SK-N-SH (cell line): ENCODE results near the gene MYO1F. TPM values are rescaled to one million over a fixed set of nuclear protein-coding genes. Genes with fewer than 3 reads are reported as not detected.

Experiments used
- CTCF ChIA-PET: fragments of 300-600, 350-600 bp; formaldehyde crosslinking; extraction: SDS; loops from one replicate; lab custom pipeline; 2021; lab: Yijun Ruan, JAX
- POLR2A ChIA-PET: fragments of 350-600 bp; sonication (Branson Sonifier 250); formaldehyde crosslinking; extraction: SDS; loops from one replicate; lab custom pipeline; 2020; ENCODE audit warnings: antibody characterized with exemption, inconsistent platforms; lab: Yijun Ruan, JAX
- DNase-seq: peaks from one replicate; pipeline ENCODE4 v3.0.0; 2012
- H2AFZ ChIP-seq: fragments of 200-600 bp; sonication (generic); 2 replicates; pipeline ENCODE4 v1.8.1; 2016; ENCODE audit warnings: antibody characterized with exemption, mild to moderate bottlenecking, low read depth
- H3F3A ChIP-seq: fragments of 200-600 bp; sonication (generic); replicated peaks from 2 replicates; pipeline ENCODE3; 2016; ENCODE audit warnings: antibody characterized with exemption, mild to moderate bottlenecking; ENCODE audit not compliant: insufficient read depth
- H3K27ac ChIP-seq, 2 experiments: fragments of 200-500 bp in 1 of 2; fragments of 200-600 bp in 1 of 2; sonication (Bioruptor generic) in 1 of 2; sonication (generic), shearing (Covaris generic) in 1 of 2; 2 replicates each; pipeline versions ENCODE4 v1.5.1 to v1.6.1; 2014 to 2016; ENCODE audit warnings: low read depth in 2 of 2, inconsistent platforms in 1 of 2, low read length in 1 of 2, mild to moderate bottlenecking in 1 of 2, mixed read lengths in 1 of 2
- H3K27me3 ChIP-seq: fragments of 200-600 bp; sonication (generic), shearing (Covaris generic); 2 replicates; pipeline ENCODE4 v1.6.1; 2016; ENCODE audit warnings: mixed run types; ENCODE audit not compliant: insufficient read depth
- H3K36me3 ChIP-seq, 2 experiments: fragments of 200-500 bp in 1 of 2; fragments of 200-600 bp in 1 of 2; sonication (Bioruptor generic) in 1 of 2; sonication (generic) in 1 of 2; replicated peaks in 1 of 2; 2 replicates each; pipeline versions ENCODE3 to v1.5.1; 2014 to 2016; ENCODE audit warnings: low read length in 1 of 2, mild to moderate bottlenecking in 1 of 2; ENCODE audit not compliant: insufficient read depth in 2 of 2, control insufficient read depth in 1 of 2
- H3K4me1 ChIP-seq, 2 experiments: fragments of 200-500 bp in 1 of 2; fragments of 200-600 bp in 1 of 2; sonication (Bioruptor generic) in 1 of 2; sonication (generic), shearing (Covaris generic) in 1 of 2; 2 replicates each; pipeline versions ENCODE4 v1.5.1 to v1.6.1; 2014 to 2016; ENCODE audit warnings: low read depth in 1 of 2, low read length in 1 of 2, mixed run types in 1 of 2; ENCODE audit not compliant: insufficient read depth in 2 of 2, control insufficient read depth in 1 of 2
- H3K4me2 ChIP-seq: fragments of 200-600 bp; sonication (generic), shearing (Covaris generic); 2 replicates; pipeline ENCODE4 v1.6.1; 2017; ENCODE audit warnings: mixed run types
- H3K4me3 ChIP-seq, 2 experiments: fragments of 200-500 bp in 1 of 2; fragments of 200-600 bp in 1 of 2; sonication (Bioruptor generic) in 1 of 2; sonication (generic), shearing (Covaris generic) in 1 of 2; 2 replicates each; pipeline versions ENCODE4 v1.5.1 to v1.8.1; 2014 to 2016; ENCODE audit warnings: low read depth in 2 of 2, inconsistent platforms in 1 of 2, low read length in 1 of 2, mild to moderate bottlenecking in 1 of 2, mixed read lengths in 1 of 2, moderate library complexity in 1 of 2
- H3K79me2 ChIP-seq: fragments of 200-600 bp; sonication (generic); 2 replicates; pipeline ENCODE4 v1.8.1; 2017; ENCODE audit warnings: mild to moderate bottlenecking; ENCODE audit not compliant: insufficient read depth
- H3K9ac ChIP-seq: fragments of 200-600 bp; sonication (generic); 2 replicates; pipeline ENCODE4 v1.6.1; 2017; ENCODE audit warnings: mixed run types
- H3K9me2 ChIP-seq: fragments of 200-600 bp; sonication (generic); 2 replicates; pipeline ENCODE4 v1.6.1; 2017; ENCODE audit warnings: mixed run types
- H3K9me3 ChIP-seq: fragments of 200-600 bp; sonication (generic); 2 replicates; pipeline ENCODE4 v1.6.1; 2017; ENCODE audit warnings: mixed run types, mild to moderate bottlenecking, moderate library complexity
- H4K20me1 ChIP-seq: fragments of 200-600 bp; sonication (generic); 2 replicates; pipeline ENCODE4 v1.6.1; 2017; ENCODE audit warnings: mild to moderate bottlenecking, mixed run types; ENCODE audit not compliant: insufficient read depth
- EP300 ChIP-seq, 2 experiments: IDR thresholded peaks; 2 replicates each; pipeline versions ENCODE4 v1.4.0 to v1.6.1; 2012; ENCODE audit warnings: borderline replicate concordance in 1 of 2, low read depth in 1 of 2, low read length in 1 of 2
- EZH2phosphoT487 ChIP-seq: fragments of 200-600 bp; sonication (generic); IDR thresholded peaks from 2 replicates; pipeline ENCODE4 v1.6.1; 2017; ENCODE audit warnings: low read depth, mixed run types, mild to moderate bottlenecking, antibody characterized with exemption, moderate library complexity, borderline replicate concordance
- FOSL2 ChIP-seq: IDR thresholded peaks from 2 replicates; pipeline ENCODE4 v1.4.0; 2012; ENCODE audit warnings: low read depth, mild to moderate bottlenecking, moderate library complexity, borderline replicate concordance
- FOXJ3 ChIP-seq: sonication (generic); formaldehyde crosslinking; IDR thresholded peaks from 2 replicates; pipeline ENCODE4 v1.5.1; 2020; ENCODE audit warnings: mild to moderate bottlenecking, missing genetic modification reagents
- JUND ChIP-seq: IDR thresholded peaks from 2 replicates; pipeline ENCODE4 v1.4.0; 2012
- NFIC ChIP-seq: IDR thresholded peaks from 2 replicates; pipeline ENCODE4 v1.4.0; 2012; ENCODE audit warnings: borderline replicate concordance
- NRF1 ChIP-seq: IDR thresholded peaks from 2 replicates; pipeline ENCODE4 v1.6.1; 2012; ENCODE audit warnings: low read depth, mild to moderate bottlenecking, low read length
- POLR2AphosphoS5 ChIP-seq: IDR thresholded peaks from 2 replicates; pipeline ENCODE4 v1.6.1; 2012; ENCODE audit warnings: low read depth, low read length
- RAD21 ChIP-seq: IDR thresholded peaks from 2 replicates; pipeline ENCODE4 v1.6.1; 2012; ENCODE audit warnings: mild to moderate bottlenecking, low read length
- RFX5 ChIP-seq: IDR thresholded peaks from 2 replicates; pipeline ENCODE4 v1.6.1; 2012; ENCODE audit warnings: mild to moderate bottlenecking, improper control_type of control experiment, low read length
- SIN3A ChIP-seq: IDR thresholded peaks from 2 replicates; pipeline ENCODE4 v1.6.1; 2012; ENCODE audit warnings: low read depth, mild to moderate bottlenecking, low read length, moderate library complexity, borderline replicate concordance
- SMC3 ChIP-seq: IDR thresholded peaks from 2 replicates; pipeline ENCODE4 v1.6.1; 2012; ENCODE audit warnings: low read depth, low read length, improper control_type of control experiment
- USF1 ChIP-seq: IDR thresholded peaks from 2 replicates; pipeline ENCODE4 v1.4.0; 2012; ENCODE audit warnings: low read depth, borderline replicate concordance
- USF2 ChIP-seq: fragments of 150-350 bp; IDR thresholded peaks from 2 replicates; pipeline ENCODE4 v1.6.1; 2017; ENCODE audit warnings: antibody characterized with exemption, low read length, low read depth, borderline replicate concordance
- ZBTB33 ChIP-seq: IDR thresholded peaks from 2 replicates; pipeline ENCODE4 v1.4.0; 2012; ENCODE audit warnings: low read depth, borderline replicate concordance
- WGBS: methylation state at CpG from one replicate; pipeline ENCODE4 v1.1.6; 2017; ENCODE audit warnings: low lambda C conversion rate; 5-methylcytosine and 5-hydroxymethylcytosine counted together
- polyA plus RNA-seq, 3 experiments: library from polyadenylated mRNA; depleted of rRNA; stranded (reverse); fragments of >200 nt; gene quantifications; 2 replicates each; pipeline ENCODE4 v1.2.3, GENCODE V29; 2012
- TF ChIP-seq, protein P1 (sequence below): IDR thresholded peaks from 2 replicates; pipeline ENCODE4; 2012
- TF ChIP-seq, protein P2 (sequence below): fragments of 150-350 bp; IDR thresholded peaks from 2 replicates; pipeline ENCODE4 v1.6.1; 2016; ENCODE audit warnings: mild to moderate bottlenecking, low read depth, low read length
- TF ChIP-seq, protein P3 (sequence below): IDR thresholded peaks from 2 replicates; pipeline ENCODE4 v1.4.0; 2012; ENCODE audit warnings: low read depth

Gene MYO1F
- polyA plus RNA-seq, 1 of the 3 experiments (the other 2 are of a cell fraction), result 0.51 TPM

GRCh38 chr19:8489561-8490394 is 87.5 kb downstream of the MYO1F start:
- no peaks in the 10 kb centered on the region for H3K4me1 ChIP-seq
- no peaks in the 10 kb centered on the region for H3K9me2 ChIP-seq
- H4K20me1 ChIP-seq, result peaks cover 20% of the 10 kb centered on the region; the same call in 1 of the 2 replicates
- no peaks in the 10 kb centered on the region for H3K9me3 ChIP-seq
- H3K9ac ChIP-seq, result no peak overlapping the region
- no peak for DNase-seq
- no peak for TF ChIP-seq NFIC
- no peak for TF ChIP-seq RFX5
- no peak for TF ChIP-seq USF2
- peaks cover 15 to 46% of the 10 kb centered on the region in 2 experiments for H3K36me3 ChIP-seq
- POLR2A ChIA-PET, result no interaction called here
- H3F3A ChIP-seq, result no peaks in the 10 kb centered on the region
- 96% methylated on average over 14 of the region's 25 CpGs for WGBS
- no peak overlapping the region for H3K4me2 ChIP-seq
- CTCF ChIA-PET, result no interaction called here
- H3K27me3 ChIP-seq, result no peaks in the 10 kb centered on the region
- no peak overlapping the region for H2AFZ ChIP-seq
- H3K27ac ChIP-seq, result no peak overlapping the region; a peak in 1 of 4 replicates
- peaks cover 6% of the 10 kb centered on the region; the same call in 1 of the 2 replicates for H3K79me2 ChIP-seq
- no peak overlapping the region for H3K4me3 ChIP-seq

DNA sequence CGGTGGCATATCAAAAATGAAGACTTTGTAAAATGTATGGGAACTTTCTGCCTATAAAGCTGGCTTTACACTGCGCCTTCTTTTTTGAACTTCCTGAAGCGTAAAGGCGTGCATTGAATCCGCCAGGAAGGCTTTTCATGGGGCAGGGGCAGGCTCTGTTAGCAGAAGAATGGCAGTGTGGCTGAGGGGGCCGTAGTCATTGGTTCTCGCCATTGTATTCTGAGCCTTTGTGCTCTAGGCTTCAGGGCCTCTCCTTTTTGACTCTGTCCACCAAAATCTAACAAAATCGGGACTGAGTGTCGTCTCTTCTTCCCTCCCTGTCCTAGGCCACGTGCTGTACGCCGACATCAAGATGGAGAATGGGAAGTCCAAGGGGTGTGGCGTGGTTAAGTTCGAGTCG is 88.9 kb downstream of the MYO1F start:
- DNase-seq, result no peak
- no peaks in the 10 kb centered on the region for H3K4me1 ChIP-seq
- H3K27ac ChIP-seq, result no peak overlapping the region
- CTCF ChIA-PET, result interaction anchor here (1.4 kb wide), 1 partner anchor 124 kb away, joined by 4 read pairs; the partner anchor contains the start of gene ANGPTL4
- no peaks in the 10 kb centered on the region for H3F3A ChIP-seq
- no peak overlapping the region for H3K4me3 ChIP-seq
- TF ChIP-seq RFX5 (no peak), RAD21 (no peak), EZH2phosphoT487 (no peak), ZBTB33 (no peak), SMC3 (no peak), FOXJ3 (CRISPR knock-in tag) (no peak), NRF1 (no peak), JUND (no peak), SIN3A (no peak), EP300 (IDR thresholded peaks at IDR 0.05; ENCODE audit: borderline replicate concordance in 1 of 2, low read depth in 1 of 2, low read length in 1 of 2) (no peak), FOSL2 (no peak), USF1 (no peak), POLR2AphosphoS5 (no peak)
- TF ChIP-seq, protein P1, sequence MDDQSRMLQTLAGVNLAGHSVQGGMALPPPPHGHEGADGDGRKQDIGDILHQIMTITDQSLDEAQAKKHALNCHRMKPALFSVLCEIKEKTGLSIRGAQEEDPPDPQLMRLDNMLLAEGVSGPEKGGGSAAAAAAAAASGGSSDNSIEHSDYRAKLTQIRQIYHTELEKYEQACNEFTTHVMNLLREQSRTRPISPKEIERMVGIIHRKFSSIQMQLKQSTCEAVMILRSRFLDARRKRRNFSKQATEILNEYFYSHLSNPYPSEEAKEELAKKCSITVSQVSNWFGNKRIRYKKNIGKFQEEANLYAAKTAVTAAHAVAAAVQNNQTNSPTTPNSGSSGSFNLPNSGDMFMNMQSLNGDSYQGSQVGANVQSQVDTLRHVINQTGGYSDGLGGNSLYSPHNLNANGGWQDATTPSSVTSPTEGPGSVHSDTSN, result no peak
- TF ChIP-seq, protein P2, sequence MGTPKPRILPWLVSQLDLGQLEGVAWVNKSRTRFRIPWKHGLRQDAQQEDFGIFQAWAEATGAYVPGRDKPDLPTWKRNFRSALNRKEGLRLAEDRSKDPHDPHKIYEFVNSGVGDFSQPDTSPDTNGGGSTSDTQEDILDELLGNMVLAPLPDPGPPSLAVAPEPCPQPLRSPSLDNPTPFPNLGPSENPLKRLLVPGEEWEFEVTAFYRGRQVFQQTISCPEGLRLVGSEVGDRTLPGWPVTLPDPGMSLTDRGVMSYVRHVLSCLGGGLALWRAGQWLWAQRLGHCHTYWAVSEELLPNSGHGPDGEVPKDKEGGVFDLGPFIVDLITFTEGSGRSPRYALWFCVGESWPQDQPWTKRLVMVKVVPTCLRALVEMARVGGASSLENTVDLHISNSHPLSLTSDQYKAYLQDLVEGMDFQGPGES, result no peak
- TF ChIP-seq, protein P3, sequence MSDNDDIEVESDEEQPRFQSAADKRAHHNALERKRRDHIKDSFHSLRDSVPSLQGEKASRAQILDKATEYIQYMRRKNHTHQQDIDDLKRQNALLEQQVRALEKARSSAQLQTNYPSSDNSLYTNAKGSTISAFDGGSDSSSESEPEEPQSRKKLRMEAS, result no peak
- TF ChIP-seq, all 33 proteins: peak for 0
- Histone ChIP-seq H3K79me2 (peaks cover 19% of the 10 kb centered on the region; the same call in 1 of the 2 replicates), H3K9me2 (no peaks in the 10 kb centered on the region), H4K20me1 (peaks cover 26% of the 10 kb centered on the region; the same call in 1 of the 2 replicates), H3K9me3 (no peaks in the 10 kb centered on the region), H3K4me2 (no peak overlapping the region), H3K27me3 (no peaks in the 10 kb centered on the region), H3K9ac (no peak overlapping the region), H3K36me3 (peaks cover 20 to 52% of the 10 kb centered on the region in 2 experiments), H2AFZ (no peak overlapping the region)
- POLR2A ChIA-PET, result no interaction called here
- 84% methylated on average over 15 of the region's 15 CpGs for WGBS
